ENCODE results near the gene ORC5. TPM values are rescaled to one million over a fixed set of nuclear protein-coding genes. Genes with fewer than 3 reads are reported as not detected.

Gene ORC5
- 14.7 TPM for total RNA-seq (ENCODE audit: unreplicated experiment)
- long read RNA-seq, partial matches to known transcripts = 1 of 5 reads
- long read RNA-seq, other reads (novel, unspliced or antisense) = 2 of 5 reads

- TF ChIP-seq CTCF (IDR thresholded peaks at IDR 0.05; ENCODE audit: partially characterized antibody, unreplicated experiment) = no peak
- Mint-ChIP-seq H3K27me3 (ENCODE audit: unreplicated experiment) (no peaks in the 10 kb centered on the region), H3K4me3 (ENCODE audit: unreplicated experiment) (peak within 1 kb of the TSS; percentile 97), H3K36me3 (ENCODE audit: unreplicated experiment) (peaks cover 4% of the 10 kb centered on the region), H3K4me1 (ENCODE audit: low read depth, unreplicated experiment) (peaks cover 7% of the 10 kb centered on the region), H3K9me3 (ENCODE audit: unreplicated experiment) (no peaks in the 10 kb centered on the region), H3K27ac (ENCODE audit: unreplicated experiment) (peak within 1 kb of the TSS; percentile 65)
- DNase-seq = peak; percentile 80
These were observed at the start of gene ORC5 for GRCh38 chr7:104207731-104208420. Gene ORC5, minus strand, starts transcription at chr7:104208013. Its CDS starts 109 bp downstream, at chr7:104207904.

DNA sequence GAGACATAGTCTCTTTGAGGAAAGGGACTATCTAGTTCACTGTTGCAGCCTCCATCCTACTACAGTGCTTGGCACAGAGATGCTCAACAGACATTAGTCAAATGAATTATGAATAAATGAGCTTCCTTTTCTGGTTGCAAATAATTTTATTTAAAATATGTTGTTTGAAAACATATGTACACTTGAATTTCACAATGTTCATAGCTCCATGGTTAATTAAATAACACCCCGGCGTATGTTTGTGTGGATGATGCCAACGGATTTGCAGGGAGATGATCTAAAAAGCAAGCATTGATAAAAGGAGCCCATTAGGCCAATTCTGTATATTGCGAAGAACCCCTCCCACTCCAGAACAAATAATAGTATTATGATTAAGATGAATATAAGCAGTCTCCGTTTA is 47.8 kb upstream of the ORC5 start:
- no peaks in the 10 kb centered on the region for H3K36me3 Mint-ChIP-seq (ENCODE audit: unreplicated experiment)
- H3K4me1 Mint-ChIP-seq (ENCODE audit: low read depth, unreplicated experiment) = no peaks in the 10 kb centered on the region
- no peak overlapping the region for H3K4me3 Mint-ChIP-seq (ENCODE audit: unreplicated experiment)
- DNase-seq = no peak
- no peaks in the 10 kb centered on the region for H3K27me3 Mint-ChIP-seq (ENCODE audit: unreplicated experiment)
- H3K9me3 Mint-ChIP-seq (ENCODE audit: unreplicated experiment) = no peaks in the 10 kb centered on the region
- no peak overlapping the region for H3K27ac Mint-ChIP-seq (ENCODE audit: unreplicated experiment)
- no peak for TF ChIP-seq CTCF (IDR thresholded peaks at IDR 0.05; ENCODE audit: partially characterized antibody, unreplicated experiment)

GRCh38 chr7:104255194-104255593 is 47.4 kb upstream of the ORC5 start:
- DNase-seq = no peak
- H3K4me3 Mint-ChIP-seq (ENCODE audit: unreplicated experiment) = no peak overlapping the region
- no peaks in the 10 kb centered on the region for H3K27me3 Mint-ChIP-seq (ENCODE audit: unreplicated experiment)
- H3K36me3 Mint-ChIP-seq (ENCODE audit: unreplicated experiment) = no peaks in the 10 kb centered on the region
- H3K9me3 Mint-ChIP-seq (ENCODE audit: unreplicated experiment) = no peaks in the 10 kb centered on the region
- H3K4me1 Mint-ChIP-seq (ENCODE audit: low read depth, unreplicated experiment) = no peaks in the 10 kb centered on the region
- H3K27ac Mint-ChIP-seq (ENCODE audit: unreplicated experiment) = no peak overlapping the region
- TF ChIP-seq CTCF (IDR thresholded peaks at IDR 0.05; ENCODE audit: partially characterized antibody, unreplicated experiment) = no peak

GRCh38 chr7:104254696-104255095 is 46.9 kb upstream of the ORC5 start:
- H3K36me3 Mint-ChIP-seq (ENCODE audit: unreplicated experiment) = no peaks in the 10 kb centered on the region
- H3K4me1 Mint-ChIP-seq (ENCODE audit: low read depth, unreplicated experiment) = no peaks in the 10 kb centered on the region
- H3K9me3 Mint-ChIP-seq (ENCODE audit: unreplicated experiment) = no peaks in the 10 kb centered on the region
- TF ChIP-seq CTCF (IDR thresholded peaks at IDR 0.05; ENCODE audit: partially characterized antibody, unreplicated experiment) = no peak
- no peaks in the 10 kb centered on the region for H3K27me3 Mint-ChIP-seq (ENCODE audit: unreplicated experiment)
- no peak overlapping the region for H3K27ac Mint-ChIP-seq (ENCODE audit: unreplicated experiment)
- H3K4me3 Mint-ChIP-seq (ENCODE audit: unreplicated experiment) = no peak overlapping the region
- no peak for DNase-seq

DNA sequence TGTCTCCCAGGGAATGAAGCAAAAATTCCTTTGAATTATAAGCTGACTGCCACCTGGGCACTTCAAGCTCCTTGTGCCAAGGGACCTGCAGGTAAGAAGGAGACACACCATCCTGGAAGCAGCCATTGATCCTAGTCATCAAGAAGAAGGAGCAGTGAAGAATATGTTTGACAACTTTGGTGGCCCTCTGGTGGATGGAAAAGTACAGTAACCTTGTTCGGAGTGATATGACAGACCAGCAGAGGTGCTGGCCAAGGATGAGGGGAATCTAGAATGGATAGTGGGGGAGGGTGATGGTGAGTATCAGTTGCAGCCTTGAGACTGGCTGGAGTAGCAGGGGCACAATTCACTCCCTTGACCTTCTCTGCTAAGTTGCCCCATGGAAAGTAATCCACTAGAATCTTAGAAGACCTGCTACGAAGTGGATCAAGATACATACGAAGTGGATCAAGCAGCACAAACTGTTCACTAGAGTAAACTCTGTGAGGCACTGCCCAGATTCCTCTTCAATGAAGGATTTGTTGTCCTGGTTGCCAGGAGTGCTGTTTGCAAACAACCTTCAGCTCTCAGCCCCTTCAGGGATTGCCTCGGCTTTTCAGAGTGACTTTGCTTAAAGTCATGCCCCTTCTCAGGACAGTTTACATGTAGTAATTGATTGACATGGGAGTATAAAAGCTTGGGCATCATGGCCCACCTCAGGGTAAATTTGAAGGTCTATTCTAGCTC is 44.8 kb upstream of the ORC5 start:
- no peak for DNase-seq
- Mint-ChIP-seq H3K9me3 (ENCODE audit: unreplicated experiment) (no peaks in the 10 kb centered on the region), H3K27me3 (ENCODE audit: unreplicated experiment) (no peaks in the 10 kb centered on the region), H3K27ac (ENCODE audit: unreplicated experiment) (no peak overlapping the region), H3K4me1 (ENCODE audit: low read depth, unreplicated experiment) (no peaks in the 10 kb centered on the region), H3K4me3 (ENCODE audit: unreplicated experiment) (no peak overlapping the region), H3K36me3 (ENCODE audit: unreplicated experiment) (no peaks in the 10 kb centered on the region)
- no peak for TF ChIP-seq CTCF (IDR thresholded peaks at IDR 0.05; ENCODE audit: partially characterized antibody, unreplicated experiment)
